ENCODE results near the gene CADPS.

CADPS gene

GRCh38 chr3:62678841-62679240, 196.4 kb downstream of the CADPS start:
- DNase-seq = no peak

- DNase-seq = no peak
These were observed 197.3 kb downstream of the CADPS start for GRCh38 chr3:62677926-62678325.

- no peak for DNase-seq
These were observed 198.4 kb downstream of the CADPS start for GRCh38 chr3:62676689-62677271.

GRCh38 chr3:62675492-62675891, 199.7 kb downstream of the CADPS start:
- no peak for DNase-seq

- no peak for DNase-seq
These were observed 202.3 kb downstream of the CADPS start for GRCh38 chr3:62672988-62673313.

- DNase-seq = no peak
These were observed 202.8 kb downstream of the CADPS start for GRCh38 chr3:62672270-62672987.

GRCh38 chr3:62670351-62670750, 204.9 kb downstream of the CADPS start:
- no peak for DNase-seq

GRCh38 chr3:62669161-62669560, 206.1 kb downstream of the CADPS start:
- no peak for DNase-seq

- DNase-seq = no peak
These were observed 207.5 kb downstream of the CADPS start for GRCh38 chr3:62667714-62668113.

GRCh38 chr3:62665627-62666437, 209.4 kb downstream of the CADPS start:
- peak; percentile 35 for DNase-seq

GRCh38 chr3:62662677-62663076, 212.5 kb downstream of the CADPS start:
- no peak for DNase-seq

- no peak for DNase-seq
These were observed 215.6 kb downstream of the CADPS start for GRCh38 chr3:62659660-62660059.

GRCh38 chr3:62655691-62656063, 219.5 kb downstream of the CADPS start:
- no peak for DNase-seq

GRCh38 chr3:62655056-62655690, 220.0 kb downstream of the CADPS start:
- no peak for DNase-seq

- DNase-seq = no peak
These were observed 221.4 kb downstream of the CADPS start for GRCh38 chr3:62653796-62654195.

GRCh38 chr3:62647711-62648110, 227.5 kb downstream of the CADPS start:
- no peak for DNase-seq

- no peak for DNase-seq
These were observed 230.7 kb downstream of the CADPS start for GRCh38 chr3:62644493-62644892.

- no peak for DNase-seq
These were observed 236.9 kb downstream of the CADPS start for GRCh38 chr3:62638316-62638715.

- DNase-seq = no peak
These were observed 238.9 kb downstream of the CADPS start for GRCh38 chr3:62636235-62636826.

- DNase-seq = no peak
These were observed 242.5 kb downstream of the CADPS start for GRCh38 chr3:62632510-62633294.

GRCh38 chr3:62631488-62631887, 243.7 kb downstream of the CADPS start:
- no peak for DNase-seq

- DNase-seq = no peak
These were observed 244.6 kb downstream of the CADPS start for GRCh38 chr3:62630664-62631063.

Measured in GOT3 (cell line).